Measurements from ENCODE around the gene ATL3. TPM values are rescaled to one million over a fixed set of nuclear protein-coding genes. Genes with fewer than 3 reads are reported as not detected.

ATL3 gene
- total and polyA plus RNA-seq, 12 donors, result 12.3 to 110 (median 66.4) TPM

- intact Hi-C loops (cut with DNase I), result no loop called here
- H3K27me3 ChIP-seq, result no peaks in the 10 kb centered on the region
- H3K4me3 ChIP-seq, result peak overlapping the region; percentile 13 to 83 (median 60)
- TF ChIP-seq POLR2A (IDR thresholded peaks at IDR 0.05), result no peak
- TF ChIP-seq, protein P1, sequence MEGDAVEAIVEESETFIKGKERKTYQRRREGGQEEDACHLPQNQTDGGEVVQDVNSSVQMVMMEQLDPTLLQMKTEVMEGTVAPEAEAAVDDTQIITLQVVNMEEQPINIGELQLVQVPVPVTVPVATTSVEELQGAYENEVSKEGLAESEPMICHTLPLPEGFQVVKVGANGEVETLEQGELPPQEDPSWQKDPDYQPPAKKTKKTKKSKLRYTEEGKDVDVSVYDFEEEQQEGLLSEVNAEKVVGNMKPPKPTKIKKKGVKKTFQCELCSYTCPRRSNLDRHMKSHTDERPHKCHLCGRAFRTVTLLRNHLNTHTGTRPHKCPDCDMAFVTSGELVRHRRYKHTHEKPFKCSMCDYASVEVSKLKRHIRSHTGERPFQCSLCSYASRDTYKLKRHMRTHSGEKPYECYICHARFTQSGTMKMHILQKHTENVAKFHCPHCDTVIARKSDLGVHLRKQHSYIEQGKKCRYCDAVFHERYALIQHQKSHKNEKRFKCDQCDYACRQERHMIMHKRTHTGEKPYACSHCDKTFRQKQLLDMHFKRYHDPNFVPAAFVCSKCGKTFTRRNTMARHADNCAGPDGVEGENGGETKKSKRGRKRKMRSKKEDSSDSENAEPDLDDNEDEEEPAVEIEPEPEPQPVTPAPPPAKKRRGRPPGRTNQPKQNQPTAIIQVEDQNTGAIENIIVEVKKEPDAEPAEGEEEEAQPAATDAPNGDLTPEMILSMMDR (IDR thresholded peaks at IDR 0.05), result no peak
- peaks cover 24 to 46% of the 10 kb centered on the region in 2 donors for H3K4me1 ChIP-seq (replicated peaks in 1 of 2)
- no peaks in the 10 kb centered on the region for H3K9me3 ChIP-seq (replicated peaks in 1 of 3)
- WGBS, 4 donors, result 0 to 1% (median 0%) methylated on average over 7 to 45 of the region's 45 CpGs
- H3K36me3 ChIP-seq (replicated peaks in 1 of 2), result no peaks in the 10 kb centered on the region
- H3K27ac ChIP-seq, result peak overlapping the region; percentile 29 to 85 (median 69)
- DNase-seq, result peak; percentile 56 to 77 (median 68)
Measured at GRCh38 chr11:63613517-63614135, 57.5 kb downstream of the ATL3 start.

DNA sequence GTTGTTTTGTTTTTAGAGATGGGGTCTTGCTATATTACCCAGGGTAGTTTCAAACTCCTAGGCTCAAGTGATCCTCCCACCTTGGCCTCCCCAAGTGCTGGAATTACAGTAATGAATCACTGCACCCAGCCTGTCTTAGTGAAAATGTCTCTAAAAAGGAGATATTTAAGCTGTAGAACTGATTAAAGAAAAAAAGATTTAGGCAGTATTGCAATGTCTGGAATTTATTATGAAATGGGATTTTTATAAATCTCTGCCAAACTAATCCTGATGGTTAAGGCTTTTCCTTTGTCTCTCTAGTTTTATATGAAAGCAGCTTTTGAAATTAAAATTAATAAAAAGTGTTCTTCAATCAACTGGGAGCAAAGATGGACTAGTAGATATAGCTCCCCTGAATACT lies 59.0 kb downstream of the ATL3 start:
- Histone ChIP-seq H3K27ac (peak overlapping the region in 1 of 5 donors; percentile 32), H3K27me3 (no peaks in the 10 kb centered on the region), H3K4me1 (replicated peaks in 1 of 2) (peaks cover 24 to 50% of the 10 kb centered on the region in 2 donors)

DNA sequence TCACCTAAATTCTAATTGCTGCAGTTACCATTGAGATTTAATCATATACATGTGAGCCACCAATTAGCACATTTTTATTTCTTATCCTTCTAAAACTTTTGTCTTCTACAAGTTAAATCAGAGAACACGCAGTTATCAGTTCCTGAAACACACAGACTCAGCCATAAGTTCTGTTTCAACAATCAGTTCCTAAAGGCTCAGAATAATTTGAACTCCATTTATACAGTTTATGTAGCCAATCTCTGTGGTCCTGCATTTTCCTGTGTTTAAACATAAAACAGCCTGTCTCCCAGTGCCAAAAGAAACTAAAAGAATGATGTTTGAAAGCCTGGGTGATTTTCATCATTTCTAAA lies 59.8 kb downstream of the ATL3 start:
- H3K4me3 ChIP-seq, result no peak overlapping the region
- 35 to 52% (median 45%) methylated on average over 1 of the region's 1 CpG for WGBS, 4 donors
- no peak for DNase-seq
- peaks cover 24 to 50% of the 10 kb centered on the region in 2 donors for H3K4me1 ChIP-seq (replicated peaks in 1 of 2)
- no peaks in the 10 kb centered on the region for H3K9me3 ChIP-seq (replicated peaks in 1 of 3)
- TF ChIP-seq, protein P1 (IDR thresholded peaks at IDR 0.05), result no peak
- TF ChIP-seq POLR2A (IDR thresholded peaks at IDR 0.05), result no peak
- peak overlapping the region in 2 of 5 donors; percentile 20 to 32 for H3K27ac ChIP-seq
- no peaks in the 10 kb centered on the region for H3K27me3 ChIP-seq
- no peaks in the 10 kb centered on the region for H3K36me3 ChIP-seq (replicated peaks in 1 of 2)
- intact Hi-C loops (cut with DNase I), result no loop called here

More for the DNA sequence above, 59.0 kb downstream of the ATL3 start:
- Histone ChIP-seq H3K36me3 (replicated peaks in 1 of 2) (no peaks in the 10 kb centered on the region), H3K4me3 (no peak overlapping the region), H3K9me3 (replicated peaks in 1 of 3) (no peaks in the 10 kb centered on the region)
- intact Hi-C loops (cut with DNase I), result no loop called here
- TF ChIP-seq POLR2A (IDR thresholded peaks at IDR 0.05), result no peak
- TF ChIP-seq, protein P1 (IDR thresholded peaks at IDR 0.05), result no peak
- DNase-seq, result no peak

GRCh38 chr11:63610604-63611394 lies 60.4 kb downstream of the ATL3 start:
- intact Hi-C loops (cut with DNase I), result no loop called here
- Histone ChIP-seq H3K27me3 (no peaks in the 10 kb centered on the region), H3K36me3 (replicated peaks in 1 of 2) (no peaks in the 10 kb centered on the region), H3K27ac (peak overlapping the region in 3 of 5 donors; percentile 15 to 63 (median 45)), H3K4me1 (replicated peaks in 1 of 2) (peaks cover 24 to 50% of the 10 kb centered on the region in 2 donors), H3K4me3 (no peak overlapping the region), H3K9me3 (replicated peaks in 1 of 3) (no peaks in the 10 kb centered on the region)
- peak in 4 of 7 donors; percentile 32 to 53 (median 38) for DNase-seq
- no peak for TF ChIP-seq POLR2A (IDR thresholded peaks at IDR 0.05)
- TF ChIP-seq, protein P1 (IDR thresholded peaks at IDR 0.05), result peak in 3 of 6 experiments; percentile 11 to 23 (median 12)
- WGBS, 4 donors, result 59 to 68% (median 60%) methylated on average over 14 of the region's 14 CpGs

All from adrenal gland (tissue), 12 donors.